Activated naive CD4-positive, alpha-beta T cell treated with anti-CD3 and anti-CD28 coated beads, Interleukin-2, amount 50 U/mL, for 16 hours (primary cell): ENCODE data around the gene SAMSN1.
"Not testable (repeated sequence)": the region's sequence is repeated elsewhere in the genome, so short reads cannot be mapped to it uniquely, and the experiment has no call there.

Experiments
- DNase-seq: peaks from one replicate; pipeline ENCODE4 v3.0.0-alpha.2; 2020

SAMSN1 gene

GRCh38 chr21:14562959-14563358, 16.8 kb upstream of the SAMSN1 start:
- no peak for DNase-seq

- no peak for DNase-seq
These were observed 14.4 kb upstream of the SAMSN1 start for GRCh38 chr21:14560555-14560954.

- no peak for DNase-seq
These were observed 14.0 kb upstream of the SAMSN1 start for GRCh38 chr21:14560139-14560538.

GRCh38 chr21:14559102-14559501, 13.0 kb upstream of the SAMSN1 start:
- no peak for DNase-seq

GRCh38 chr21:14557413-14557812, 11.3 kb upstream of the SAMSN1 start:
- no peak for DNase-seq

- peak; percentile 39 for DNase-seq
These were observed 8.8 kb upstream of the SAMSN1 start for GRCh38 chr21:14554948-14555347.

- no peak for DNase-seq
These were observed 7.3 kb upstream of the SAMSN1 start for GRCh38 chr21:14553422-14553821.

GRCh38 chr21:14551741-14552140, 5.6 kb upstream of the SAMSN1 start:
- no peak for DNase-seq

- no peak for DNase-seq
These were observed 4.0 kb upstream of the SAMSN1 start for GRCh38 chr21:14550135-14550534.

GRCh38 chr21:14548779-14549178, 2.7 kb upstream of the SAMSN1 start:
- DNase-seq = no peak

GRCh38 chr21:14547834-14548513, 1.9 kb upstream of the SAMSN1 start:
- no peak for DNase-seq

GRCh38 chr21:14546719-14547118, 604 bp upstream of the SAMSN1 start:
- not testable (repeated sequence) for DNase-seq

GRCh38 chr21:14543983-14544382, 2.1 kb downstream of the SAMSN1 start:
- no peak for DNase-seq

- DNase-seq = no peak
These were observed 3.5 kb downstream of the SAMSN1 start for GRCh38 chr21:14542638-14543037.

GRCh38 chr21:14541841-14542490, 4.1 kb downstream of the SAMSN1 start:
- DNase-seq = no peak

- no peak for DNase-seq
These were observed 7.6 kb downstream of the SAMSN1 start for GRCh38 chr21:14538483-14538882.

- DNase-seq = no peak
These were observed 9.2 kb downstream of the SAMSN1 start for GRCh38 chr21:14536929-14537328.

- no peak for DNase-seq
These were observed 10.4 kb downstream of the SAMSN1 start for GRCh38 chr21:14535702-14536101.

GRCh38 chr21:14533499-14534428, 12.4 kb downstream of the SAMSN1 start:
- DNase-seq = no peak

GRCh38 chr21:14531757-14532316, 14.3 kb downstream of the SAMSN1 start:
- DNase-seq = no peak

- no peak for DNase-seq
These were observed 15.5 kb downstream of the SAMSN1 start for GRCh38 chr21:14530592-14530991.

GRCh38 chr21:14528815-14529214, 17.3 kb downstream of the SAMSN1 start:
- no peak for DNase-seq
